ENCODE measurements around the gene COLEC12.

COLEC12 gene

DNA sequence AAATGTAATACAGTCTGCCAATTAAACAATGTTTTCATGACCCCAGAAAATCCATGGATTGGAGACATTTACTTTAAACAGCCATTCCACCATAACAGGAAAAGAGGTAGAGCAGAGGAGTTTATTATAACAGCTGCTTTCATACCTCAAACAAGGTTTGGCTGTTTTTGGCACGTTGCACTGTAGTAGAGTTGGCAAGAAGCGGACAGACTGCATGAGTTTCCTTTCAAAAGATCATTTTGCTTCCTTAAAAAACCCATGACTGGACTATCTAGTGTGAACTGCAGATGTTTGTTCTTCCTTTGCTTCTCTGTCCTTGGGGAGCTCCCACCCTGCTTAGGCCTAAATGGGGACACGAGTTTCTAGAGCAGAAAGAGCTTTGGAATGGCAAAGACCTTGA, 124.2 kb downstream of the COLEC12 start:
- no peak for DNase-seq (ENCODE audit: low read depth)
- Histone ChIP-seq H3K4me1 (ENCODE audit: control insufficient read depth, insufficient read depth, low read length) (peaks cover 36% of the 10 kb centered on the region), H3K9me3 (ENCODE audit: control insufficient read depth, low read length) (no peaks in the 10 kb centered on the region), H3K36me3 (ENCODE audit: control insufficient read depth, insufficient read depth, low read length, severe bottlenecking) (no peaks in the 10 kb centered on the region), H3K27me3 (replicated peaks; ENCODE audit: control insufficient read depth, insufficient read depth, low read length) (no peaks in the 10 kb centered on the region), H3K4me3 (ENCODE audit: low read length) (no peak overlapping the region), H3K9ac (ENCODE audit: low read length) (no peak overlapping the region)

DNA sequence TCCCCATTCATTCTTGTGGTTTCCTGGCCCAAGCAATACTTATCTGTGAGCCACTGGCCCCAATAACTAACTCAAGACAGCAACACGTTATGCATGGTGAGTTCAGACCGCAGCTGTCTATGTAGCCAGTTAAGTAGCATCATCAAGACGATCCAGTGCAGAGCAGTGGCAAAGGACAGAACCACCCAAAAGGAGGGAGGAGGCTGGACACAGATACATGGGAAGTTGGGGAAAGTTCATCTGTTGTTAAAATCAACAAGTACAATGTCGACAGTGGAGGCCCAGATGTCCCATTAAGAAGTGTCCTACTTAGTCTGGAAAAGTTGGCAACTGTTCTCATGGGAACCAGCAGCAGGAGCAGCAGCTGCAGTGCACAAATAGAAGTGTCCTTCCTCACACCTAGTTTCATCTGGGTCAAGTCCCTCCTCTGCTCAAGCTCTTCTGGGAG, 125.8 kb downstream of the COLEC12 start:
- H3K27me3 ChIP-seq (replicated peaks; ENCODE audit: control insufficient read depth, insufficient read depth, low read length), result no peaks in the 10 kb centered on the region
- peaks cover 40% of the 10 kb centered on the region for H3K4me1 ChIP-seq (ENCODE audit: control insufficient read depth, insufficient read depth, low read length)
- no peak for DNase-seq (ENCODE audit: low read depth)
- no peaks in the 10 kb centered on the region for H3K9me3 ChIP-seq (ENCODE audit: control insufficient read depth, low read length)
- H3K4me3 ChIP-seq (ENCODE audit: low read length), result no peak overlapping the region
- H3K36me3 ChIP-seq (ENCODE audit: control insufficient read depth, insufficient read depth, low read length, severe bottlenecking), result no peaks in the 10 kb centered on the region
- H3K9ac ChIP-seq (ENCODE audit: low read length), result no peak overlapping the region

DNA sequence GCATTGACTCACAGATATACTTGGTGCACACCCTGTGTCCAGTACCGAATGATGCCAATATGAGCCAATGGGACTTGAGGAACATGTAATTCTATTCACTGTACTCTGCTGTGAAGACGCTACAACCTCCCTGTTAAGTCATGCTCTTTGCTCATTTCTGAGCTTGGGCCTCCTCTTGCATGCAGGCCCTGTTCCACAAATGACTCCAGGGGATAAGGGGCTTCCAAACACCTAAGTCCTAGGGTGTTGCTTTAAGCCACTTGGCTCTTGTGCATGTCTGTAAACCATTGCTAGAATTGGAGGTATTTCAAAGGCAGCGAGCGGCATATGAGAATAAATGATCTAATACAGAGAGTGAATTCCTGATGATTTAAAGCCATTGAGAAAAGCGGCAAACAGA, 126.7 kb downstream of the COLEC12 start:
- no peak for DNase-seq (ENCODE audit: low read depth)
- Histone ChIP-seq H3K9ac (ENCODE audit: low read length) (no peak overlapping the region), H3K4me3 (ENCODE audit: low read length) (no peak overlapping the region), H3K9me3 (ENCODE audit: control insufficient read depth, low read length) (no peaks in the 10 kb centered on the region), H3K4me1 (ENCODE audit: control insufficient read depth, insufficient read depth, low read length) (peaks cover 40% of the 10 kb centered on the region), H3K36me3 (ENCODE audit: control insufficient read depth, insufficient read depth, low read length, severe bottlenecking) (no peaks in the 10 kb centered on the region), H3K27me3 (replicated peaks; ENCODE audit: control insufficient read depth, insufficient read depth, low read length) (no peaks in the 10 kb centered on the region)

DNA sequence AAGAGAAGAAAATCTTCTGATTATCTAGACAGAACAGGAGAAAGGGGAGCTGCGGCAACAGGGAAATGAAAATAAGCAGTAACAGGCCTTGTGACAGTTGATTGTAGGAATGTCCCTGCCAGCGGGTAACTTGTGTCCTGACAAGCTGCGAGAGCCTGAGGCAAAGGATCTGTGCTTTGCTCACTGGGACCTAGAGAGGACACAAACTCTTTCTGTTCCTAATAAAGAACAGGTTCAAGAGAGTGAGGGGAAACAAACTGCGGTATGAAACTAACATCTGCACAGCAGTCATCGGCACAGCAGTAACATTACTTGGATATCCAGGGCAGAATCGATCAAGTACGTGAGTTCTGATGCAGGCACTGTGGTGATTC, 128.9 kb downstream of the COLEC12 start:
- Histone ChIP-seq H3K4me1 (ENCODE audit: control insufficient read depth, insufficient read depth, low read length) (peaks cover 37% of the 10 kb centered on the region), H3K9me3 (ENCODE audit: control insufficient read depth, low read length) (no peaks in the 10 kb centered on the region), H3K9ac (ENCODE audit: low read length) (peak overlapping the region; percentile 36), H3K4me3 (ENCODE audit: low read length) (no peak overlapping the region), H3K27me3 (replicated peaks; ENCODE audit: control insufficient read depth, insufficient read depth, low read length) (no peaks in the 10 kb centered on the region), H3K36me3 (ENCODE audit: control insufficient read depth, insufficient read depth, low read length, severe bottlenecking) (no peaks in the 10 kb centered on the region)
- peak; percentile 29 for DNase-seq (ENCODE audit: low read depth)

- H3K4me3 ChIP-seq (ENCODE audit: low read length), result no peak overlapping the region
- peak overlapping the region; percentile 36 for H3K9ac ChIP-seq (ENCODE audit: low read length)
- DNase-seq (ENCODE audit: low read depth), result peak; percentile 19
- no peaks in the 10 kb centered on the region for H3K9me3 ChIP-seq (ENCODE audit: control insufficient read depth, low read length)
- H3K36me3 ChIP-seq (ENCODE audit: control insufficient read depth, insufficient read depth, low read length, severe bottlenecking), result no peaks in the 10 kb centered on the region
- no peaks in the 10 kb centered on the region for H3K27me3 ChIP-seq (replicated peaks; ENCODE audit: control insufficient read depth, insufficient read depth, low read length)
- peaks cover 31% of the 10 kb centered on the region for H3K4me1 ChIP-seq (ENCODE audit: control insufficient read depth, insufficient read depth, low read length)
Measured at GRCh38 chr18:370751-371608, 129.5 kb downstream of the COLEC12 start.

DNA sequence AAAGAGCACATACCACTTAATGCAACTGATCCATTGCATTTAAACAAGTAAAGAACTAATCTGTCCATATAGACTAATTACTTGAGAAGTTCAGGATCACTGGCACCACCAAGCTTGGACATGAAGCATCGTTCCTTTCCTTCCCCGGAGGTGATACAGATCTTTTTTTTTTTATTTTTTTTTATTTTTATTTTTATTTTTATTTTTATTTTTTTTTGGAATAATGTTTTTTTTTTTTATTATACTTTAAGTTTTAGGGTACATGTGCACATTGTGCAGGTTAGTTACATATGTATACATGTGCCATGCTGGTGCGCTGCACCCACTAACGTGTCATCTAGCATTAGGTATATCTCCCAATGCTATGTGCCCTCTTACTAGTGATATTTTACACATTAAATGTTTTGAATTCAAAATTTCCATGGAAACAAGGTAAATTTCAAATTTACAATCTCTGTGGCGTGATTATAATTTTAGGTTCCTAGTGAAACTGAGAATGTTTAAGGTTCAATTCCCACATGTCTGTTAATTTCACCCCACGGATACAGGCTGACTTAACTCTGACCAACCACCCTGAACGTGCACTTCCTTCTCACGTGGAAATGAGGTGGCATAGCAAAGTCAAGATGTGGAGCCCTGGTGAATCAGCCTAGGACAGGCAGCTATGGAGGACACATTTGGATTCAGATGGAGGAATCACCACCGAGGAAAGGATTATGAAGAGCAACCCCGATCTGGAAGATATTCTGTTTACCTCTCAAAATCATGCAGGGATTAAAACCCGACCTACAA, 131.1 kb downstream of the COLEC12 start:
- Histone ChIP-seq H3K9me3 (ENCODE audit: control insufficient read depth, low read length) (no peaks in the 10 kb centered on the region), H3K27me3 (replicated peaks; ENCODE audit: control insufficient read depth, insufficient read depth, low read length) (no peaks in the 10 kb centered on the region), H3K36me3 (ENCODE audit: control insufficient read depth, insufficient read depth, low read length, severe bottlenecking) (no peaks in the 10 kb centered on the region), H3K9ac (ENCODE audit: low read length) (no peak overlapping the region), H3K4me3 (ENCODE audit: low read length) (no peak overlapping the region), H3K4me1 (ENCODE audit: control insufficient read depth, insufficient read depth, low read length) (peaks cover 23% of the 10 kb centered on the region)
- DNase-seq (ENCODE audit: low read depth), result no peak

DNA sequence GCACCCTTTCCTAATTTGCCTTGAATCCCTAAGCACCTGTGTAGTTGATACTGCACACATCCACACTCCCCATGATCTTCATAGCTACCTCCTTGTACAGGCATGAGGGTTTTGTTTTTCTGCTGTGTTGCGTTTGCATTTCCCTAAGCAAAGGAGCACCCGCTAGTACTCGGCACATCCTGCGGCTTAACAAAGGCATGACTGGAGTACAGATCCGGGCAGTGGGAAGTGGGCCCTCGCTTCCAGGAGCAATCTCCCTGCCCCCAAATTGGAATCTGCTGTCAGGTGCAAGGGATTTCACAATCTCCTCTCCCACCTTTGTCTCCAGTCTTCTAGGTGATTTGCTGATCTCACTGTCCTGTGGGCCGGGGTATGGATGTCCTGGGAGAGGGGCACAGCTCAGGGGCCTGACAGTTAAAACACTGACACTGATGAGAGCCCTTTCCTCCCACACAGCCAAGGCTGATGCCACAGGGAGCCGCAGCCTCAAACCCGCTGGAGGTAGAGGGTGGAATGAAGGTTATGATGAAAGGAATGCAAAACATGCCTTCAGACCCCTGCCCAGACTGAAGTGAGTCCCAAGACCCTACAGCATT, 133.9 kb downstream of the COLEC12 start:
- H3K4me3 ChIP-seq (ENCODE audit: low read length), result no peak overlapping the region
- H3K4me1 ChIP-seq (ENCODE audit: control insufficient read depth, insufficient read depth, low read length), result peaks cover 41% of the 10 kb centered on the region
- no peak for DNase-seq (ENCODE audit: low read depth)

DNA sequence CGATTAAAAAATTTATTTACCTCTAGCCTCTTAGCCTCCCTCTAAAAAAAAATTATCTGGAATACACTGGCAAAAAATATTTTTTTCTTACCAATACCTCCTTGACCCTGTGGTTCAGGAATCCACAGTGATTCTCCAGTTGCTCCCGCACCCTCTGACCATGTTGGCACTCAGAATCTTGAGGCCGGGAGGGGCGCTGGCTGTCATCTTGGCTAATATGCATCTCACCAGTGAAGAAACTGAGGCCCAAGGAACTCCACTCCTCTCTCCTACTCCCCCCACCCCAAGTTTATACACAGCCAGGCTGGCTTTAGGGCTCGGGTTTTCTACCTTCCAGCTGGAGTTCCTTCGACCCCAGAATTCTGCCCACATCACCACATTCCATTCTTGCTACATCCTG, 134.8 kb downstream of the COLEC12 start:
- H3K9ac ChIP-seq (ENCODE audit: low read length), result no peak overlapping the region
- H3K27me3 ChIP-seq (replicated peaks; ENCODE audit: control insufficient read depth, insufficient read depth, low read length), result no peaks in the 10 kb centered on the region
- no peak overlapping the region for H3K4me3 ChIP-seq (ENCODE audit: low read length)
- peaks cover 39% of the 10 kb centered on the region for H3K4me1 ChIP-seq (ENCODE audit: control insufficient read depth, insufficient read depth, low read length)
- no peaks in the 10 kb centered on the region for H3K36me3 ChIP-seq (ENCODE audit: control insufficient read depth, insufficient read depth, low read length, severe bottlenecking)
- no peaks in the 10 kb centered on the region for H3K9me3 ChIP-seq (ENCODE audit: control insufficient read depth, low read length)
- no peak for DNase-seq (ENCODE audit: low read depth)

More for the DNA sequence above, 133.9 kb downstream of the COLEC12 start:
- no peaks in the 10 kb centered on the region for H3K9me3 ChIP-seq (ENCODE audit: control insufficient read depth, low read length)
- no peaks in the 10 kb centered on the region for H3K36me3 ChIP-seq (ENCODE audit: control insufficient read depth, insufficient read depth, low read length, severe bottlenecking)
- H3K9ac ChIP-seq (ENCODE audit: low read length), result no peak overlapping the region
- no peaks in the 10 kb centered on the region for H3K27me3 ChIP-seq (replicated peaks; ENCODE audit: control insufficient read depth, insufficient read depth, low read length)

DNA sequence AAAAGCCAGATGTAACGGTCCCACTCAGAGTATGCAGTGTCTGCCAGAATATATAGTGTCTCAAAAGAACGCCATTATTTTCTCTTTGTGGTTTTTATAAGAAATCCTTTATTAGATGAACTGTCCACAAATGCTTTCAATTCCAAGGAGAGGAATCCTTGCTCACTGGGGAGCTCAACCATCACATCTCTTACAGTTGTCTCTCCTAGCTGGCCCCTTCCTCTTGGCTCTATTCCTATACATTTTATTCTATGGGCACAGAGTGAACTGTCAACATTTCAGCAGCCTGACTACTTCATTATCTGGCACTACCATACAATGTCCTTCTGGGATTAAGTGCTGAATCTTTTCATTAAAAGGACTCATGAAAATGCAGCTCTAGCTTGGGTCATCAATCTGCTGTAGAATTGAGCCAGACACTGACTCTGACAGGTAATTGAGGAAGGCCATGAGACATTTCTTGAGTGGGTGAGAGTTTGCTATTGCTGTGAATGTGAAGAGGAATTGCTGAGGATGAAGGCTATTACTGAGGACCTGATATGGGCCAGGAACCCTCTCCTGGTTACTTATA, 136.2 kb downstream of the COLEC12 start:
- no peaks in the 10 kb centered on the region for H3K9me3 ChIP-seq (ENCODE audit: control insufficient read depth, low read length)
- no peak overlapping the region for H3K4me3 ChIP-seq (ENCODE audit: low read length)
- H3K27me3 ChIP-seq (replicated peaks; ENCODE audit: control insufficient read depth, insufficient read depth, low read length), result no peaks in the 10 kb centered on the region
- no peak overlapping the region for H3K9ac ChIP-seq (ENCODE audit: low read length)
- peaks cover 39% of the 10 kb centered on the region for H3K4me1 ChIP-seq (ENCODE audit: control insufficient read depth, insufficient read depth, low read length)
- H3K36me3 ChIP-seq (ENCODE audit: control insufficient read depth, insufficient read depth, low read length, severe bottlenecking), result no peaks in the 10 kb centered on the region
- peak; percentile 22 for DNase-seq (ENCODE audit: low read depth)

- Histone ChIP-seq H3K36me3 (ENCODE audit: control insufficient read depth, insufficient read depth, low read length, severe bottlenecking) (no peaks in the 10 kb centered on the region), H3K4me3 (ENCODE audit: low read length) (peak overlapping the region; percentile 46), H3K9me3 (ENCODE audit: control insufficient read depth, low read length) (no peaks in the 10 kb centered on the region), H3K27me3 (replicated peaks; ENCODE audit: control insufficient read depth, insufficient read depth, low read length) (no peaks in the 10 kb centered on the region), H3K9ac (ENCODE audit: low read length) (peak overlapping the region; percentile 50), H3K4me1 (ENCODE audit: control insufficient read depth, insufficient read depth, low read length) (peaks cover 39% of the 10 kb centered on the region)
- DNase-seq (ENCODE audit: low read depth), result peak; percentile 71
Measured at GRCh38 chr18:363301-364085, 137.0 kb downstream of the COLEC12 start.

Measured in adipocyte (in vitro differentiated cells).